ENCODE measurements around the gene SGSM1.

SGSM1 gene

DNA sequence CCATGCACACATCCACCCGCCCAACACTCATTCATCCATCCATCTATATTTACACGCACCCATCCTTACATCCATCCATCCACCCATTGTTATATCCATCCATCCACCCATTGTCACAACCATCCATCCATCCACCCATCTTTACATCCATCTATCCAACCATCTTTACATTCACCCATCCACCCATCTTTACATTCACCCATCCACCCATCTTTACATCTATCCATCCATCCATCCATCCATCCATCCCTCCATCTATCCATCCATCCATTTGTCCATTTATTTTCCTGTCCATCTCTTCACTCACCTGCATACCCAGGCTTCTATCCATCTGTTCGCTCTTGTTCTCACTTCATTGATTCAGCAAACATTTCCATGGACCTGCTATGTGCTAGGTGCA, 49.8 kb downstream of the SGSM1 start:
- Histone ChIP-seq H3K27me3 (ENCODE audit: insufficient read depth, low read length, poor library complexity) (peaks cover 9% of the 10 kb centered on the region), H3K4me3 (ENCODE audit: low read depth in 1 of 2, low read length in 2 of 2) (no peak overlapping the region), H3K9ac (ENCODE audit: low read depth, low read length) (no peak overlapping the region), H4K20me1 (ENCODE audit: insufficient read depth, low read length) (no peaks in the 10 kb centered on the region), H3K36me3 (ENCODE audit: insufficient read depth, low read length) (no peaks in the 10 kb centered on the region), H3K4me1 (ENCODE audit: insufficient read depth, low read length) (no peaks in the 10 kb centered on the region), H3K9me3 (ENCODE audit: insufficient read depth, low read length, severe bottlenecking) (no peaks in the 10 kb centered on the region), H3K27ac (ENCODE audit: low read length) (no peak overlapping the region), H3K79me2 (ENCODE audit: insufficient read depth, low read length) (no peaks in the 10 kb centered on the region), H2AFZ (ENCODE audit: low read depth, low read length) (no peak overlapping the region), H3K4me2 (ENCODE audit: insufficient read depth, low read length) (no peak overlapping the region)
- ATAC-seq (ENCODE audit: insufficient read depth, low read depth), result no peak
- DNase-seq, result no peak
- no peak for TF ChIP-seq EZH2 (IDR thresholded peaks at IDR 0.05; ENCODE audit: borderline replicate concordance, low read depth, low read length, severe bottlenecking)
- TF ChIP-seq, protein P1, sequence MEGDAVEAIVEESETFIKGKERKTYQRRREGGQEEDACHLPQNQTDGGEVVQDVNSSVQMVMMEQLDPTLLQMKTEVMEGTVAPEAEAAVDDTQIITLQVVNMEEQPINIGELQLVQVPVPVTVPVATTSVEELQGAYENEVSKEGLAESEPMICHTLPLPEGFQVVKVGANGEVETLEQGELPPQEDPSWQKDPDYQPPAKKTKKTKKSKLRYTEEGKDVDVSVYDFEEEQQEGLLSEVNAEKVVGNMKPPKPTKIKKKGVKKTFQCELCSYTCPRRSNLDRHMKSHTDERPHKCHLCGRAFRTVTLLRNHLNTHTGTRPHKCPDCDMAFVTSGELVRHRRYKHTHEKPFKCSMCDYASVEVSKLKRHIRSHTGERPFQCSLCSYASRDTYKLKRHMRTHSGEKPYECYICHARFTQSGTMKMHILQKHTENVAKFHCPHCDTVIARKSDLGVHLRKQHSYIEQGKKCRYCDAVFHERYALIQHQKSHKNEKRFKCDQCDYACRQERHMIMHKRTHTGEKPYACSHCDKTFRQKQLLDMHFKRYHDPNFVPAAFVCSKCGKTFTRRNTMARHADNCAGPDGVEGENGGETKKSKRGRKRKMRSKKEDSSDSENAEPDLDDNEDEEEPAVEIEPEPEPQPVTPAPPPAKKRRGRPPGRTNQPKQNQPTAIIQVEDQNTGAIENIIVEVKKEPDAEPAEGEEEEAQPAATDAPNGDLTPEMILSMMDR (IDR thresholded peaks at IDR 0.05; ENCODE audit: borderline replicate concordance, extremely low read depth, low read length, poor library complexity, severe bottlenecking), result no peak

DNA sequence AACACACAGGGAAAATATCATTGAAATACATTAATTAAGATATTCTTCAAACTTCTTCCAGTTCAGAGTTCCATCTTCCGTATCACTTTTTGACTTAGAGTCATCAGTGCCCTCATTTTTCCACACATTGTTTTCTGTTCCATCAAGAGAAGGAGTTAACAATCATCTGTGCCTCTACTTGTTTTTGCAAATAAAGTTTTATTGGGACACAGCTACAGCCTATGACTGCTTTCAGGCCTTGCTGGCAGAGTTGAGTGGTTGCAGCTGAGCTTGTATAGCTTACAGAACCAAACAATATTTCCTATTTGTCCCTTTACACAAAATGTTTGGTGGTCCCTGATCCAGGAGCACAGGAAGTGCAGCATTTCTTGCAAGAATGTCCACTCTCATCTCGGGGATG, 51.6 kb downstream of the SGSM1 start:
- ATAC-seq (ENCODE audit: insufficient read depth, low read depth) (no peak), DNase-seq (no peak)
- H3K27me3 ChIP-seq (ENCODE audit: insufficient read depth, low read length, poor library complexity), result peaks cover 9% of the 10 kb centered on the region
- no peaks in the 10 kb centered on the region for H3K4me1 ChIP-seq (ENCODE audit: insufficient read depth, low read length)
- no peaks in the 10 kb centered on the region for H3K36me3 ChIP-seq (ENCODE audit: insufficient read depth, low read length)
- H3K79me2 ChIP-seq (ENCODE audit: insufficient read depth, low read length), result no peaks in the 10 kb centered on the region
- no peak overlapping the region for H3K9ac ChIP-seq (ENCODE audit: low read depth, low read length)
- no peak for TF ChIP-seq EZH2 (IDR thresholded peaks at IDR 0.05; ENCODE audit: borderline replicate concordance, low read depth, low read length, severe bottlenecking)
- TF ChIP-seq, protein P1 (IDR thresholded peaks at IDR 0.05; ENCODE audit: borderline replicate concordance, extremely low read depth, low read length, poor library complexity, severe bottlenecking), result no peak
- no peak overlapping the region for H3K4me3 ChIP-seq (ENCODE audit: low read depth in 1 of 2, low read length in 2 of 2)
- no peak overlapping the region for H3K27ac ChIP-seq (ENCODE audit: low read length)
- H3K9me3 ChIP-seq (ENCODE audit: insufficient read depth, low read length, severe bottlenecking), result no peaks in the 10 kb centered on the region
- no peaks in the 10 kb centered on the region for H4K20me1 ChIP-seq (ENCODE audit: insufficient read depth, low read length)
- no peak overlapping the region for H2AFZ ChIP-seq (ENCODE audit: low read depth, low read length)
- no peak overlapping the region for H3K4me2 ChIP-seq (ENCODE audit: insufficient read depth, low read length)

DNA sequence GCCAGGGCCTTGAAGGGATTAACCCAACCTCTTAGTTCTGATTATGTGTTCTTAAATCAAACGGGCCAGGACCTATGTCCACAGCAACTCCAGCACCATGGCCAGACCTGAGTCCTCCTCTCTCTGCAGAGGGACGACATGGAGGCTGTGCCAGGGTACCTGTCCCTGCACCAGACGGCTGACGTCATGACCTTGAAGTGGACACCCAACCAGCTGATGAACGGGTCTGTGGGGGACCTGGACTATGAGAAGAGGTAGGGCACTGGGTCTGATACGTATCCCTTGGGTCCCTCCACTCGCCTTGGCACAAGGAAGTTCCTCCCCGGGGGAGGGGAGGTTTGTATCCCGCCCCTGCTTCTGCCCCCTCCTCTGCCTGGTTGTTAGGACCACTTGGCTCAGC, 53.6 kb downstream of the SGSM1 start:
- Histone ChIP-seq H2AFZ (ENCODE audit: low read depth, low read length) (no peak overlapping the region), H3K27me3 (ENCODE audit: insufficient read depth, low read length, poor library complexity) (peaks cover 14% of the 10 kb centered on the region), H3K9ac (ENCODE audit: low read depth, low read length) (no peak overlapping the region), H3K9me3 (ENCODE audit: insufficient read depth, low read length, severe bottlenecking) (no peaks in the 10 kb centered on the region), H3K79me2 (ENCODE audit: insufficient read depth, low read length) (no peaks in the 10 kb centered on the region), H4K20me1 (ENCODE audit: insufficient read depth, low read length) (no peaks in the 10 kb centered on the region), H3K4me1 (ENCODE audit: insufficient read depth, low read length) (no peaks in the 10 kb centered on the region), H3K4me3 (ENCODE audit: low read depth in 1 of 2, low read length in 2 of 2) (no peak overlapping the region), H3K4me2 (ENCODE audit: insufficient read depth, low read length) (no peak overlapping the region), H3K36me3 (ENCODE audit: insufficient read depth, low read length) (no peaks in the 10 kb centered on the region), H3K27ac (ENCODE audit: low read length) (no peak overlapping the region)
- ATAC-seq (ENCODE audit: insufficient read depth, low read depth) (no peak), DNase-seq (no peak)
- TF ChIP-seq, protein P1 (IDR thresholded peaks at IDR 0.05; ENCODE audit: borderline replicate concordance, extremely low read depth, low read length, poor library complexity, severe bottlenecking), result no peak
- TF ChIP-seq EZH2 (IDR thresholded peaks at IDR 0.05; ENCODE audit: borderline replicate concordance, low read depth, low read length, severe bottlenecking), result no peak

DNA sequence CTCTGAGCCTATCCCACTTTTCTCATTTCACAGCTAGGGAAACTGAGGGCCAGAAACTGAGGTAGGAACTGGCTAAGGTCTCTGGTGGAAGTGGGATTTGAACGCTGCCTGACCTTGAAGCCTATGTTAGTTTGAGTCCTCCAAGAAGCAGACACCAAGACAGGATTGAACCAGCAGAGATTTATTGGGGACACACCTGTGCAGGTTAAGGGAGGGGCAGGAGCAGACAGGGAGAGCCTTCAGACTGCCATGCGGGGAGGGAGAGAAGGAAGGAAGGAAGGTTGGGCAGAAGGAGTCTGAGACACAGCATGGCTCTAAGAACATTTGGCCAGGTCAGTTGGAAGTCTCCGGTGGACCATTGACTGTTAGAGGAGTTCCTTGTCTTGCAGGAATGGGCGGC, 59.5 kb downstream of the SGSM1 start:
- ATAC-seq (ENCODE audit: insufficient read depth, low read depth) (no peak), DNase-seq (no peak)
- H3K9me3 ChIP-seq (ENCODE audit: insufficient read depth, low read length, severe bottlenecking), result no peaks in the 10 kb centered on the region
- no peaks in the 10 kb centered on the region for H4K20me1 ChIP-seq (ENCODE audit: insufficient read depth, low read length)
- H3K36me3 ChIP-seq (ENCODE audit: insufficient read depth, low read length), result no peaks in the 10 kb centered on the region
- H3K79me2 ChIP-seq (ENCODE audit: insufficient read depth, low read length), result no peaks in the 10 kb centered on the region
- no peak overlapping the region for H3K4me2 ChIP-seq (ENCODE audit: insufficient read depth, low read length)
- peaks cover 5% of the 10 kb centered on the region for H3K27me3 ChIP-seq (ENCODE audit: insufficient read depth, low read length, poor library complexity)
- H3K27ac ChIP-seq (ENCODE audit: low read length), result no peak overlapping the region
- TF ChIP-seq, protein P1 (IDR thresholded peaks at IDR 0.05; ENCODE audit: borderline replicate concordance, extremely low read depth, low read length, poor library complexity, severe bottlenecking), result no peak
- no peak for TF ChIP-seq EZH2 (IDR thresholded peaks at IDR 0.05; ENCODE audit: borderline replicate concordance, low read depth, low read length, severe bottlenecking)
- H3K9ac ChIP-seq (ENCODE audit: low read depth, low read length), result no peak overlapping the region
- no peak overlapping the region for H2AFZ ChIP-seq (ENCODE audit: low read depth, low read length)
- no peak overlapping the region for H3K4me3 ChIP-seq (ENCODE audit: low read depth in 1 of 2, low read length in 2 of 2)
- no peaks in the 10 kb centered on the region for H3K4me1 ChIP-seq (ENCODE audit: insufficient read depth, low read length)

Measured in DND-41 (cell line).